ENCODE measurements around the gene LIMA1. TPM values are rescaled to one million over a fixed set of nuclear protein-coding genes. Genes with fewer than 3 reads are reported as not detected.
A peak's percentile ranks its signal among the peaks of the same experiment; 100 is the strongest.

The LIMA1 gene
- total and polyA plus RNA-seq, 4 donors, result 35.9 to 177 (median 140) TPM

- H3K4me1 ChIP-seq (ENCODE audit: control insufficient read depth in 1 of 2, insufficient read depth in 2 of 2, low read length in 2 of 2), result no peaks in the 10 kb centered on the region
- ATAC-seq (ENCODE audit: low FRiP score), result peak; percentile 67
- DNase-seq, result no peak
- peaks cover 5 to 11% of the 10 kb centered on the region in 2 donors for H3K36me3 ChIP-seq (ENCODE audit: control insufficient read depth in 1 of 2, insufficient read depth in 2 of 2, low read length in 1 of 2)
- no peak overlapping the region for H3K4me3 ChIP-seq (ENCODE audit: low read length in 2 of 2)
- no peaks in the 10 kb centered on the region for H3K9me3 ChIP-seq (ENCODE audit: control insufficient read depth, low read length)
- no peak overlapping the region for H3K27ac ChIP-seq (ENCODE audit: low read depth in 1 of 2, low read length in 2 of 2)
- 47 to 51% methylated on average over 14 to 16 of the region's 16 CpGs for WGBS, 2 donors
- H3K27me3 ChIP-seq (ENCODE audit: control insufficient read depth in 1 of 2, insufficient read depth in 2 of 2, low read length in 1 of 2), result no peaks in the 10 kb centered on the region
- intact Hi-C loops (cut with DNase I), result loop anchor here (5.0 to 10.0 kb wide), 3 partner anchors 88 to 210 kb away; partner anchors contain the start of genes AQP5 (in 1 of the 2) and SMARCD1 (in 1 of the 2)
These were observed 108.2 kb downstream of the LIMA1 start for GRCh38 chr12:50174971-50175715.

DNA sequence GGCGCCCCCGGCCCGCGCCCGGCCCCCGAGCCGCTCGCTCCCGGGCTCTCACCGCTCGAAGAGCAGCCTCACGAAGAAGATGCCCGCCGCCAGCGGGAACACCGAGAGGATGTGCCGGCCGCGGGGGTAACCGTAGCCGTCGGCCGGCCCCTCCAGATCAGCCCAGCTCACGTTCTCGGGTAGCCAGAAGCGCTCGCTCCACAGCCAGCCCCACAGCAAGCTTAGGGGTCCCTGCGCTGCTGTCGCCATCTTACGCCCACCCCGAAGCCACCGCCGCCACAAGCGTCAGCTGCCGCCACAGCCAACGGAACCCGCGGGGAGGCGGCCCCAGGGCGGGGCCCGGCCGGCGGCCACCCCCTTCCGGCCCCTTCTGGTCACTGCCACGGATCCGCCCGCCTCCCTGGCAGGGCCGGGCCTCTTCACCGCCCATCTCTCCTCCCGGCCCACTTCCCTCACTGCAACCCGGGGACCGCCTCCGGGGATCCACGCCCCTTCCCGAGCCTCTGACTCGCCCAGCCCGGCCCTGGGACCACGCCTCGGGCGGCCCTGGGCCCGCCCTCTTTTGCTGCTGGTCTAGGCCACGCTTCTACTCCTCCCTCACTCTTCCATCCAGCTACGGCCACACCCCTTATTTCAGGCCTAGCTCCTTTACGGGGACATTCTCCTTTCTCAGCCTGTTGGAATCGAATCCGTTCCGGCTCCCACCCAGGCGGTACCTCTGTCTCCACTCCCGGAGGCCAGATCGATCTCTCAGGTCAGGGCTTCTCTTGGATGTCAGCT is 116.1 kb downstream of the LIMA1 start, which contains the start of gene CERS5:
Gene CERS5, minus strand, starts transcription at position 321 of the 780 bp plus-strand sequence. Its CDS starts 72 bp downstream, at position 249.
- H3K36me3 ChIP-seq (ENCODE audit: control insufficient read depth in 1 of 2, insufficient read depth in 2 of 2, low read length in 1 of 2), result no peaks in the 10 kb centered on the region
- 1% methylated on average over 52 to 70 of the region's 70 CpGs for WGBS, 2 donors
- no peaks in the 10 kb centered on the region for H3K4me1 ChIP-seq (ENCODE audit: control insufficient read depth in 1 of 2, insufficient read depth in 2 of 2, low read length in 2 of 2)
- intact Hi-C loops (cut with DNase I), result loop anchor here (1.0 to 5.0 kb wide), 3 partner anchors 35 to 80 kb away; partner anchors contain the start of gene SMARCD1 (in 1 of the 2)
- H3K27ac ChIP-seq (ENCODE audit: low read depth in 1 of 2, low read length in 2 of 2), result peak within 1 kb of the TSS; percentile 29 to 65
- no peaks in the 10 kb centered on the region for H3K9me3 ChIP-seq (ENCODE audit: control insufficient read depth, low read length)
- peak within 1 kb of the TSS; percentile 46 to 73 for H3K4me3 ChIP-seq (ENCODE audit: low read length in 2 of 2)
- H3K27me3 ChIP-seq (ENCODE audit: control insufficient read depth in 1 of 2, insufficient read depth in 2 of 2, low read length in 1 of 2), result no peaks in the 10 kb centered on the region
- DNase-seq, result peak; percentile 99
- ATAC-seq (ENCODE audit: low FRiP score), result peak; percentile 99

DNA sequence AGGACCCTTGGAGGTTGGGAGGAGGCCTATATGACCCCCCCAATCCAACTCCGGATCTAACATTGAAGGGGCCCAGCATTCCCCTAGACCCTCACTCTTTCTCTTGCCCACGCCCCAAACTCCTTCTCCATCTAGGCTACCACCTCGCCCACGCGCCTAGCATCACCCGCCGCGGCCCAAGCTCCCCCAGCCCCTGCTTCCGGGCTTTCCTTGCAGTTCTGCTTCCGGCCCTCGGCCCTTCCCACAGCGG is 116.6 kb downstream of the LIMA1 start:
- Histone ChIP-seq H3K36me3 (ENCODE audit: control insufficient read depth in 1 of 2, insufficient read depth in 2 of 2, low read length in 1 of 2) (no peaks in the 10 kb centered on the region), H3K9me3 (ENCODE audit: control insufficient read depth, low read length) (no peaks in the 10 kb centered on the region), H3K27me3 (ENCODE audit: control insufficient read depth in 1 of 2, insufficient read depth in 2 of 2, low read length in 1 of 2) (no peaks in the 10 kb centered on the region), H3K4me3 (ENCODE audit: low read length in 2 of 2) (peak overlapping the region; percentile 46 to 73), H3K27ac (ENCODE audit: low read depth in 1 of 2, low read length in 2 of 2) (peak overlapping the region; percentile 29 to 65), H3K4me1 (ENCODE audit: control insufficient read depth in 1 of 2, insufficient read depth in 2 of 2, low read length in 2 of 2) (no peaks in the 10 kb centered on the region)
- 1% methylated on average over 12 of the region's 12 CpGs for WGBS, 2 donors
- DNase-seq, result peak; percentile 70 to 88
- intact Hi-C loops (cut with DNase I), result loop anchor here (1.0 to 5.0 kb wide), 4 partner anchors 34 to 79 kb away; partner anchors contain the start of genes COX14 (in 1 of the 2) and SMARCD1 (in 1 of the 2)
- peak; percentile 47 for ATAC-seq (ENCODE audit: low FRiP score)

DNA sequence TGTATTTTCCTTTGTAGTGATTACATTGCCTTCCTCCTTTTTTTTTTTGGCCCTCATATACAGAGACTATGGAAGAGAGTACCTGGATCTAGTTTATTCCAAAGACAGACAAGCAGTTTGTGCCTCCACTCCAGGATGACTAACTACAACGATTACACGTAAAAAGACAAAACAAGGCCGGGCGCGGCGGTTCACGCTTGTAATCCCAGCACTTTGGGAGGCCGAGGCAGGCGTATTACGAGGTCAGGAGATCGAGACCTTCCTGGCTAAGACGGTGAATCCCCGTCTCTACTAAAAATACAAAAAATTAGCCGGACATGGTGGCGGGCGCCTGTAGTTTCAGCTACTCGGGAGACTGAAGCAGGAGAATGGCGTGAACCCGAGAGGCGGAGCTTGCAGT is 118.4 kb downstream of the LIMA1 start:
- no peaks in the 10 kb centered on the region for H3K4me1 ChIP-seq (ENCODE audit: control insufficient read depth in 1 of 2, insufficient read depth in 2 of 2, low read length in 2 of 2)

GRCh38 chr12:50162230-50162629 is 121.1 kb downstream of the LIMA1 start:
- ATAC-seq (ENCODE audit: low FRiP score), result no peak
- no peak overlapping the region for H3K27ac ChIP-seq (ENCODE audit: low read depth in 1 of 2, low read length in 2 of 2)
- no peaks in the 10 kb centered on the region for H3K36me3 ChIP-seq (ENCODE audit: control insufficient read depth in 1 of 2, insufficient read depth in 2 of 2, low read length in 1 of 2)
- DNase-seq, result no peak
- intact Hi-C loops (cut with DNase I), result no loop called here
- H3K4me3 ChIP-seq (ENCODE audit: low read length in 2 of 2), result no peak overlapping the region
- no peaks in the 10 kb centered on the region for H3K9me3 ChIP-seq (ENCODE audit: control insufficient read depth, low read length)
- no peaks in the 10 kb centered on the region for H3K4me1 ChIP-seq (ENCODE audit: control insufficient read depth in 1 of 2, insufficient read depth in 2 of 2, low read length in 2 of 2)
- H3K27me3 ChIP-seq (ENCODE audit: control insufficient read depth in 1 of 2, insufficient read depth in 2 of 2, low read length in 1 of 2), result no peaks in the 10 kb centered on the region
- WGBS, 2 donors, result 66 to 68% methylated on average over 2 of the region's 2 CpGs

More for the DNA sequence above, 118.4 kb downstream of the LIMA1 start:
- no peaks in the 10 kb centered on the region for H3K9me3 ChIP-seq (ENCODE audit: control insufficient read depth, low read length)
- 95% methylated on average over 17 to 20 of the region's 20 CpGs for WGBS, 2 donors
- ATAC-seq (ENCODE audit: low FRiP score) (no peak), DNase-seq (no peak)
- no peaks in the 10 kb centered on the region for H3K36me3 ChIP-seq (ENCODE audit: control insufficient read depth in 1 of 2, insufficient read depth in 2 of 2, low read length in 1 of 2)
- no peak overlapping the region for H3K4me3 ChIP-seq (ENCODE audit: low read length in 2 of 2)
- no peaks in the 10 kb centered on the region for H3K27me3 ChIP-seq (ENCODE audit: control insufficient read depth in 1 of 2, insufficient read depth in 2 of 2, low read length in 1 of 2)
- H3K27ac ChIP-seq (ENCODE audit: low read depth in 1 of 2, low read length in 2 of 2), result no peak overlapping the region
- intact Hi-C loops (cut with DNase I), result loop anchor here (5.0 kb wide), 2 partner anchors 33 to 78 kb away; partner anchors contain the start of gene SMARCD1 (in 1 of the 2)

DNA sequence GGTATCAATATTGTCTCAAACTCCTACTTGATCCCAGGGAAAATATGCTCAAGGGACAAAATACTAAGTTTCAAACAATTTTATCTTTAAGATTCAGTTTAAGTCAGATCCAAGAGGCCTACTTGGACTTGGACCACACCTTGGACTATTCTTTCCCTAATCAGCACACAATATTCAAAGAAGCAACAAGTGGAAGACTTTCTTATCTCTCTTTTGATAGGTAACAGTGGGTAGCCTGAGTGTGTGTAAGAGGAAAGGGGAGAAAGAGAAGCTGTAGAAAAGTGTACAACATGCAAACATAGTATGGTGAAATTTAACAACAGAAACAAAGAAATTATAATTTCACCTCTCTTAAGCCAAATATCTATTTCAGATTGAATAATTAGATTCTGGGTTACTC is 122.7 kb downstream of the LIMA1 start:
- Histone ChIP-seq H3K9me3 (ENCODE audit: control insufficient read depth, low read length) (no peaks in the 10 kb centered on the region), H3K27me3 (ENCODE audit: control insufficient read depth in 1 of 2, insufficient read depth in 2 of 2, low read length in 1 of 2) (no peaks in the 10 kb centered on the region), H3K4me3 (ENCODE audit: low read length in 2 of 2) (no peak overlapping the region), H3K4me1 (ENCODE audit: control insufficient read depth in 1 of 2, insufficient read depth in 2 of 2, low read length in 2 of 2) (no peaks in the 10 kb centered on the region), H3K36me3 (ENCODE audit: control insufficient read depth in 1 of 2, insufficient read depth in 2 of 2, low read length in 1 of 2) (no peaks in the 10 kb centered on the region), H3K27ac (ENCODE audit: low read depth in 1 of 2, low read length in 2 of 2) (no peak overlapping the region)
- intact Hi-C loops (cut with DNase I), result no loop called here
- no peak for DNase-seq
- ATAC-seq (ENCODE audit: low FRiP score), result no peak

DNA sequence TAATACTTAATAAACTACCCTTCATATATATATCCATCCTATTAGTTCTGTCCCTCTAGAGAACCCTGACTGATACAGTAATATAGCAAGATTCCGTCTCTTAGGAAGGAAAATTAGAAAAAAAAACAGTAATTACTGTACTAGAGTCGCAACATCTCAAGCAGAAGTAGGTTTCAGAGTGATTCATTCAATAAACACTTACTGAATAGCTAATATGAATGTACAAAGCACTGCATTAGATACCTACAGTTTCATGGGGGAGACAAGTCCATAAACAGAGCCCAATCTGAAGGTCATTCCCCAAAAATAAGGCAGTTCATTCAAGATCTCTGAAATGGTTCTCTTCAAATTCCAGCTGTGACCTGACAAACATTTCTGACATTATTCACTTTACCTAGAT is 126.1 kb downstream of the LIMA1 start:
- DNase-seq (no peak), ATAC-seq (ENCODE audit: low FRiP score) (no peak)
- intact Hi-C loops (cut with DNase I), result no loop called here
- Histone ChIP-seq H3K9me3 (ENCODE audit: control insufficient read depth, low read length) (no peaks in the 10 kb centered on the region), H3K36me3 (ENCODE audit: control insufficient read depth in 1 of 2, insufficient read depth in 2 of 2, low read length in 1 of 2) (no peaks in the 10 kb centered on the region), H3K27me3 (ENCODE audit: control insufficient read depth in 1 of 2, insufficient read depth in 2 of 2, low read length in 1 of 2) (no peaks in the 10 kb centered on the region), H3K4me1 (ENCODE audit: control insufficient read depth in 1 of 2, insufficient read depth in 2 of 2, low read length in 2 of 2) (no peaks in the 10 kb centered on the region), H3K4me3 (ENCODE audit: low read length in 2 of 2) (no peak overlapping the region), H3K27ac (ENCODE audit: low read depth in 1 of 2, low read length in 2 of 2) (no peak overlapping the region)
- WGBS, 2 donors, result 78 to 80% methylated on average over 2 of the region's 2 CpGs

DNA sequence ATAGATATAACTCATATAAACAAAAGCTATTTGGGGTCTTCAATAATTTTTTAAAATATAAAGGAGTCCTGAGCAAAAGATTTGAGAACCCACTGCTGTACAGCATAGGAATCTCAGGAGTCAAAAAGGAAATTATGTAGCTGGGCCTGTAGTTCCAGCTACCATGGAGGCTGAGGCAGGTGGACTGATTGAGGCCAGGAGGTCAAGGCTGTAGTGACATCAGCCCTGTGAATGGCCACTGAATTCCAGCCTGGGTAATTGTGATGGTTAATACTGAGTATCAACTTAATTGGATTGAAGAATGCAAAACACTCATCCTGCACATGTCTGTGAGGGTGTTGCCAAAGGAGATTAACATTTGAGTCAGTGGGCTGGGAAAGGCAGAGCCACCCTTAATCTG is 126.7 kb downstream of the LIMA1 start:
- H3K4me1 ChIP-seq (ENCODE audit: control insufficient read depth in 1 of 2, insufficient read depth in 2 of 2, low read length in 2 of 2), result no peaks in the 10 kb centered on the region
- ATAC-seq (ENCODE audit: low FRiP score), result no peak
- no peak overlapping the region for H3K27ac ChIP-seq (ENCODE audit: low read depth in 1 of 2, low read length in 2 of 2)
- no peaks in the 10 kb centered on the region for H3K36me3 ChIP-seq (ENCODE audit: control insufficient read depth in 1 of 2, insufficient read depth in 2 of 2, low read length in 1 of 2)
- no peaks in the 10 kb centered on the region for H3K27me3 ChIP-seq (ENCODE audit: control insufficient read depth in 1 of 2, insufficient read depth in 2 of 2, low read length in 1 of 2)
- intact Hi-C loops (cut with DNase I), result no loop called here
- no peaks in the 10 kb centered on the region for H3K9me3 ChIP-seq (ENCODE audit: control insufficient read depth, low read length)
- no peak overlapping the region for H3K4me3 ChIP-seq (ENCODE audit: low read length in 2 of 2)
- DNase-seq, result no peak
